HG02610 (cell line): Measurements from ENCODE around the gene FBXO7.

Experiments used
- ATAC-seq: cut with Tn5 transposase; IDR thresholded peaks from one replicate; pipeline ENCODE4 v1.9.1; 2021; ENCODE audit warnings: mild to moderate bottlenecking, moderate library complexity; ENCODE audit not compliant: unreplicated experiment

The FBXO7 gene

GRCh38 chr22:32489377-32489776 lies 14.8 kb downstream of the FBXO7 start:
- ATAC-seq = no peak

GRCh38 chr22:32490279-32490678 lies 15.7 kb downstream of the FBXO7 start:
- ATAC-seq = no peak

GRCh38 chr22:32492111-32492510 lies 17.5 kb downstream of the FBXO7 start:
- no peak for ATAC-seq

GRCh38 chr22:32493551-32493950 lies 18.9 kb downstream of the FBXO7 start:
- no peak for ATAC-seq

GRCh38 chr22:32494971-32495370 lies 20.4 kb downstream of the FBXO7 start:
- ATAC-seq = no peak

GRCh38 chr22:32499666-32500065 lies 25.1 kb downstream of the FBXO7 start:
- ATAC-seq = no peak

GRCh38 chr22:32501836-32502752 lies 27.5 kb downstream of the FBXO7 start:
- no peak for ATAC-seq

GRCh38 chr22:32509045-32509444 lies 34.4 kb downstream of the FBXO7 start:
- no peak for ATAC-seq

- ATAC-seq = no peak
Measured at GRCh38 chr22:32511274-32511673, 36.7 kb downstream of the FBXO7 start.

GRCh38 chr22:32511776-32512175 lies 37.2 kb downstream of the FBXO7 start:
- ATAC-seq = no peak

- ATAC-seq = no peak
Measured at GRCh38 chr22:32512267-32512982, 37.8 kb downstream of the FBXO7 start.

GRCh38 chr22:32515084-32515483 lies 40.5 kb downstream of the FBXO7 start:
- no peak for ATAC-seq

GRCh38 chr22:32517488-32517887 lies 42.9 kb downstream of the FBXO7 start:
- no peak for ATAC-seq

GRCh38 chr22:32517921-32518320 lies 43.3 kb downstream of the FBXO7 start:
- ATAC-seq = no peak

- no peak for ATAC-seq
Measured at GRCh38 chr22:32518381-32518780, 43.8 kb downstream of the FBXO7 start.

GRCh38 chr22:32518848-32519247 lies 44.2 kb downstream of the FBXO7 start:
- ATAC-seq = no peak

- ATAC-seq = no peak
Measured at GRCh38 chr22:32520612-32521011, 46.0 kb downstream of the FBXO7 start.

- ATAC-seq = no peak
Measured at GRCh38 chr22:32522237-32522636, 47.6 kb downstream of the FBXO7 start.

GRCh38 chr22:32527756-32528155 lies 53.1 kb downstream of the FBXO7 start:
- ATAC-seq = no peak

GRCh38 chr22:32528316-32528715 lies 53.7 kb downstream of the FBXO7 start:
- ATAC-seq = no peak

GRCh38 chr22:32528984-32529982 lies 54.7 kb downstream of the FBXO7 start:
- no peak for ATAC-seq
